Stomach (tissue), 4 donors: ENCODE data around the gene TENT5C.

ENCODE experiments used
- CTCF ChIP-seq, 7 experiments: fragments of 450-650 bp in 4 of 7; fragments of 200-600 bp in 3 of 7; sonication (generic) in 3 of 7; IDR thresholded peaks; one replicate each; pipeline ENCODE4 v1.5.1; 2016 to 2019; ENCODE audit warnings: antibody characterized with exemption in 7 of 7, control low read depth in 2 of 7, mild to moderate bottlenecking in 1 of 7
- POLR2A ChIP-seq, 4 donors: fragments of 450-650 bp; IDR thresholded peaks; one replicate each; pipeline ENCODE4 v1.6.1; 2016; ENCODE audit warnings: antibody characterized with exemption in 4 of 4, control low read depth in 2 of 4, mild to moderate bottlenecking in 1 of 4, moderate library complexity in 1 of 4

GRCh38 chr1:117599286-117600221 is 6.3 kb upstream of the TENT5C start:
- TF ChIP-seq POLR2A (IDR thresholded peaks at IDR 0.05) (no peak), CTCF (IDR thresholded peaks at IDR 0.05) (no peak)
